ENCODE data around the gene FBXL17. TPM values are rescaled to one million over a fixed set of nuclear protein-coding genes. Genes with fewer than 3 reads are reported as not detected.

Gene FBXL17
- total and polyA plus RNA-seq, 9 of the 15 experiments (the other 6 are each of a cell fraction or from before 2014, with no cell fraction given), result 0.32 to 5.4 (median 1.8) TPM

- TF ChIP-seq JUND (IDR thresholded peaks at IDR 0.05; ENCODE audit: borderline replicate concordance, low read depth, low read length) (peak; percentile 25; the same call in 1 of the 2 replicates), JUND (tag; IDR thresholded peaks at IDR 0.05; ENCODE audit: borderline replicate concordance, low read depth, low read length) (peak; percentile 53; the same call in 1 of the 3 replicates), HEY1 (CRISPR knock-in tag; IDR thresholded peaks at IDR 0.05; ENCODE audit: borderline replicate concordance) (peak; percentile 79; the same call in 1 of the 2 replicates), MTA3 (IDR thresholded peaks at IDR 0.05; ENCODE audit: borderline replicate concordance) (0 out of 2 replicates have a peak, but pooled peaks have one; percentile 41), ZNF766 (CRISPR knock-in tag; conservative IDR thresholded peaks at IDR 0.05) (peak; percentile 73; the same call in 1 of the 2 replicates), NR3C1 (CRISPR knock-in tag; IDR thresholded peaks at IDR 0.05) (no peak), HDAC3 (IDR thresholded peaks at IDR 0.05; ENCODE audit: borderline replicate concordance, partially characterized antibody) (peak; percentile 42), PYGO2 (tag; IDR thresholded peaks at IDR 0.05) (0 out of 2 replicates have a peak, but pooled peaks have one; percentile 61), TAL1 (IDR thresholded peaks at IDR 0.05) (peak; percentile 93), GABPB2 (CRISPR knock-in tag; conservative IDR thresholded peaks at IDR 0.05) (no peak), HDAC1 (IDR thresholded peaks at IDR 0.05) (peak in 1 of 2 experiments; percentile 55; a peak in 1 of 4 replicates), MED1 (CRISPR knock-in tag; IDR thresholded peaks at IDR 0.05; ENCODE audit: borderline replicate concordance) (no peak), MEIS2 (IDR thresholded peaks at IDR 0.05; ENCODE audit: partially characterized antibody) (peak; percentile 97), TEAD4 (IDR thresholded peaks at IDR 0.05; ENCODE audit: low read length) (peak; percentile 92), TEAD4 (CRISPR knock-in tag; IDR thresholded peaks at IDR 0.05; ENCODE audit: borderline replicate concordance) (no peak), POLR2AphosphoS5 (IDR thresholded peaks at IDR 0.05; ENCODE audit: control insufficient read depth, insufficient read depth, low read depth, low read length) (peak; percentile 60; the same call in 1 of the 2 replicates), CCNT2 (IDR thresholded peaks at IDR 0.05; ENCODE audit: borderline replicate concordance, extremely low read depth, insufficient read length, low read depth, low read length) (peak; percentile 41), ESRRA (IDR thresholded peaks at IDR 0.05; ENCODE audit: borderline replicate concordance, low read depth) (0 out of 2 replicates have a peak, but pooled peaks have one; percentile 13), GATAD2B (IDR thresholded peaks at IDR 0.05; ENCODE audit: borderline replicate concordance) (peak; percentile 12; the same call in 1 of the 2 replicates), GATA2 (CRISPR knock-in tag; IDR thresholded peaks at IDR 0.05) (peak; percentile 84), SMARCE1 (IDR thresholded peaks at IDR 0.05) (peak; percentile 91)
- TF ChIP-seq, protein P1, sequence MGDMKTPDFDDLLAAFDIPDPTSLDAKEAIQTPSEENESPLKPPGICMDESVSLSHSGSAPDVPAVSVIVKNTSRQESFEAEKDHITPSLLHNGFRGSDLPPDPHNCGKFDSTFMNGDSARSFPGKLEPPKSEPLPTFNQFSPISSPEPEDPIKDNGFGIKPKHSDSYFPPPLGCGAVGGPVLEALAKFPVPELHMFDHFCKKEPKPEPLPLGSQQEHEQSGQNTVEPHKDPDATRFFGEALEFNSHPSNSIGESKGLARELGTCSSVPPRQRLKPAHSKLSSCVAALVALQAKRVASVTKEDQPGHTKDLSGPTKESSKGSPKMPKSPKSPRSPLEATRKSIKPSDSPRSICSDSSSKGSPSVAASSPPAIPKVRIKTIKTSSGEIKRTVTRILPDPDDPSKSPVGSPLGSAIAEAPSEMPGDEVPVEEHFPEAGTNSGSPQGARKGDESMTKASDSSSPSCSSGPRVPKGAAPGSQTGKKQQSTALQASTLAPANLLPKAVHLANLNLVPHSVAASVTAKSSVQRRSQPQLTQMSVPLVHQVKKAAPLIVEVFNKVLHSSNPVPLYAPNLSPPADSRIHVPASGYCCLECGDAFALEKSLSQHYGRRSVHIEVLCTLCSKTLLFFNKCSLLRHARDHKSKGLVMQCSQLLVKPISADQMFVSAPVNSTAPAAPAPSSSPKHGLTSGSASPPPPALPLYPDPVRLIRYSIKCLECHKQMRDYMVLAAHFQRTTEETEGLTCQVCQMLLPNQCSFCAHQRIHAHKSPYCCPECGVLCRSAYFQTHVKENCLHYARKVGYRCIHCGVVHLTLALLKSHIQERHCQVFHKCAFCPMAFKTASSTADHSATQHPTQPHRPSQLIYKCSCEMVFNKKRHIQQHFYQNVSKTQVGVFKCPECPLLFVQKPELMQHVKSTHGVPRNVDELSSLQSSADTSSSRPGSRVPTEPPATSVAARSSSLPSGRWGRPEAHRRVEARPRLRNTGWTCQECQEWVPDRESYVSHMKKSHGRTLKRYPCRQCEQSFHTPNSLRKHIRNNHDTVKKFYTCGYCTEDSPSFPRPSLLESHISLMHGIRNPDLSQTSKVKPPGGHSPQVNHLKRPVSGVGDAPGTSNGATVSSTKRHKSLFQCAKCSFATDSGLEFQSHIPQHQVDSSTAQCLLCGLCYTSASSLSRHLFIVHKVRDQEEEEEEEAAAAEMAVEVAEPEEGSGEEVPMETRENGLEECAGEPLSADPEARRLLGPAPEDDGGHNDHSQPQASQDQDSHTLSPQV (IDR thresholded peaks at IDR 0.05), result no peak
- TF ChIP-seq, protein P2, sequence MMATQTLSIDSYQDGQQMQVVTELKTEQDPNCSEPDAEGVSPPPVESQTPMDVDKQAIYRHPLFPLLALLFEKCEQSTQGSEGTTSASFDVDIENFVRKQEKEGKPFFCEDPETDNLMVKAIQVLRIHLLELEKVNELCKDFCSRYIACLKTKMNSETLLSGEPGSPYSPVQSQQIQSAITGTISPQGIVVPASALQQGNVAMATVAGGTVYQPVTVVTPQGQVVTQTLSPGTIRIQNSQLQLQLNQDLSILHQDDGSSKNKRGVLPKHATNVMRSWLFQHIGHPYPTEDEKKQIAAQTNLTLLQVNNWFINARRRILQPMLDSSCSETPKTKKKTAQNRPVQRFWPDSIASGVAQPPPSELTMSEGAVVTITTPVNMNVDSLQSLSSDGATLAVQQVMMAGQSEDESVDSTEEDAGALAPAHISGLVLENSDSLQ (IDR thresholded peaks at IDR 0.05), result peak; percentile 57
Observed at GRCh38 chr5:108271127-108271526, 110.8 kb downstream of the FBXL17 start (continued).

Data from K562 (cell line).